Embryonic facial prominence (tissue), 1 donor: Measurements from ENCODE around the gene SFT2D3.

Experiments used
- DNase-seq: peaks from one replicate; pipeline ENCODE4 v3.0.0-alpha.2; 2016; ENCODE audit errors: extremely low spot score

SFT2D3 gene

GRCh38 chr2:127701193-127701650 lies at the start of gene SFT2D3:
SFT2D3 (plus strand) TSS chr2:127701497; CDS start chr2:127701529, 32 bp downstream.
- DNase-seq, result peak; percentile 87

- DNase-seq, result no peak
These were observed 49.2 kb upstream of the SFT2D3 start for GRCh38 chr2:127651971-127652550.

GRCh38 chr2:127652786-127653357 lies 48.4 kb upstream of the SFT2D3 start:
- no peak for DNase-seq

GRCh38 chr2:127653421-127654083 lies 47.7 kb upstream of the SFT2D3 start:
- no peak for DNase-seq

GRCh38 chr2:127654084-127654837 lies 47.0 kb upstream of the SFT2D3 start:
- DNase-seq, result no peak

- no peak for DNase-seq
These were observed 46.5 kb upstream of the SFT2D3 start for GRCh38 chr2:127654838-127655175.

- DNase-seq, result no peak
These were observed 45.9 kb upstream of the SFT2D3 start for GRCh38 chr2:127655209-127656073.

GRCh38 chr2:127656569-127657231 lies 44.6 kb upstream of the SFT2D3 start:
- DNase-seq, result no peak

- DNase-seq, result no peak
These were observed 44.1 kb upstream of the SFT2D3 start for GRCh38 chr2:127657232-127657595.

GRCh38 chr2:127658146-127658545 lies 43.2 kb upstream of the SFT2D3 start:
- no peak for DNase-seq

GRCh38 chr2:127658641-127659407 lies 42.5 kb upstream of the SFT2D3 start:
- no peak for DNase-seq

- DNase-seq, result no peak
These were observed 41.6 kb upstream of the SFT2D3 start for GRCh38 chr2:127659408-127660290.

GRCh38 chr2:127660291-127660578 lies 41.1 kb upstream of the SFT2D3 start:
- DNase-seq, result no peak

GRCh38 chr2:127661072-127661649 lies 40.1 kb upstream of the SFT2D3 start:
- DNase-seq, result no peak

GRCh38 chr2:127661949-127662510 lies 39.3 kb upstream of the SFT2D3 start:
- no peak for DNase-seq

GRCh38 chr2:127662937-127663565 lies 38.2 kb upstream of the SFT2D3 start:
- no peak for DNase-seq

GRCh38 chr2:127663566-127664064 lies 37.7 kb upstream of the SFT2D3 start:
- no peak for DNase-seq
